K562 (cell line): ENCODE measurements around the gene MS4A18. TPM values are rescaled to one million over a fixed set of nuclear protein-coding genes. Genes with fewer than 3 reads are reported as not detected.

Experiments
- ATAC-seq: fragments of 200-7000 bp; cut with Tn5 transposase; 3 replicates; pipeline ENCODE4 v1.9.1; 2020; ENCODE audit warnings: moderate library complexity
- BruUV-seq: library from RNA; stranded (reverse); fragments of 400-500 nt; replicated peaks from 2 replicates; lab custom pipeline; 2021; lab: Mats Ljungman, UMichigan
- CTCF ChIA-PET: fragments of 300-600 bp; formaldehyde crosslinking; extraction: SDS; loops from one replicate; lab custom pipeline; 2021; ENCODE audit warnings: low intra/inter-chr PET ratio; lab: Yijun Ruan, JAX
- POLR2A ChIA-PET: fragments of 300-600, 350-650 bp; sonication (Branson Sonifier 250); formaldehyde crosslinking; extraction: SDS; loops from one replicate; lab custom pipeline; 2021; ENCODE audit warnings: antibody characterized with exemption, inconsistent platforms; lab: Yijun Ruan, JAX
- DNase-seq, 4 experiments: peaks; one replicate each; pipeline versions ENCODE4 v3.0.0 to v3.0.0-alpha.2; 2011 to 2018; ENCODE audit warnings: low spot score in 3 of 4, mixed read lengths in 3 of 4; ENCODE audit errors: extremely low read depth in 1 of 4
- FAIRE-seq: peaks from 2 replicates; lab custom pipeline; 2011; peaks lifted over from hg19 to GRCh38; lab: Jason Lieb, UNC
- H2AFZ ChIP-seq: 2 replicates; pipeline ENCODE4 v1.6.0; 2011; ENCODE audit warnings: low read depth, low read length, control low read depth, inconsistent platforms
- H3K27ac ChIP-seq: fragments of 200-600 bp; 3 replicates; pipeline ENCODE4 v1.8.0; 2011; ENCODE audit warnings: low read depth, mild to moderate bottlenecking, control low read depth, inconsistent platforms, low read length, moderate library complexity, mixed read lengths; ENCODE audit errors: extremely low read depth
- H3K27me3 ChIP-seq, 2 experiments: fragments of 300-600 bp in 1 of 2; 2 replicates in 1 of 2; 3 replicates in 1 of 2; pipeline versions ENCODE4 v1.6.0 to v1.8.0; 2011; ENCODE audit warnings: inconsistent platforms in 2 of 2, low read length in 2 of 2, mild to moderate bottlenecking in 1 of 2, mixed read lengths in 1 of 2, moderate library complexity in 1 of 2; ENCODE audit not compliant: control insufficient read depth in 2 of 2, insufficient read depth in 2 of 2
- H3K36me3 ChIP-seq: fragments of 300-600 bp; 3 replicates; pipeline ENCODE4 v1.8.0; 2011; ENCODE audit warnings: mild to moderate bottlenecking, low read length, inconsistent platforms; ENCODE audit not compliant: control insufficient read depth, insufficient read depth
- H3K4me1 ChIP-seq, 2 experiments: fragments of 200-600 bp in 1 of 2; replicated peaks in 1 of 2; 2 replicates in 1 of 2; 3 replicates in 1 of 2; pipeline versions ENCODE4 v1.5.1 to v1.8.0; 2011; ENCODE audit warnings: inconsistent platforms in 2 of 2, low read length in 2 of 2, mild to moderate bottlenecking in 1 of 2, mixed read lengths in 1 of 2, moderate library complexity in 1 of 2; ENCODE audit not compliant: control insufficient read depth in 2 of 2, insufficient read depth in 2 of 2
- H3K4me2 ChIP-seq: 2 replicates; pipeline ENCODE4 v1.6.1; 2011; ENCODE audit warnings: low read length, control low read depth, inconsistent platforms, mixed read lengths; ENCODE audit not compliant: insufficient read depth
- H3K4me3 ChIP-seq: fragments of 200-600 bp; sonication (generic), shearing (Covaris generic); 2 replicates; pipeline ENCODE4 v1.5.1; 2016; ENCODE audit warnings: control low read depth, inconsistent platforms
- H3K79me2 ChIP-seq: fragments of 200-600 bp; 3 replicates; pipeline ENCODE4 v1.8.0; 2011; ENCODE audit warnings: low read length, inconsistent platforms; ENCODE audit not compliant: control insufficient read depth, insufficient read depth
- H3K9ac ChIP-seq, 2 experiments: 2 replicates each; pipeline versions ENCODE4 v1.6.0 to v1.6.1; 2011; ENCODE audit warnings: low read depth in 2 of 2, low read length in 2 of 2, control low read depth in 1 of 2, inconsistent platforms in 1 of 2, mild to moderate bottlenecking in 1 of 2, mixed read lengths in 1 of 2; ENCODE audit not compliant: insufficient read depth in 1 of 2
- H3K9me1 ChIP-seq: one replicate; pipeline ENCODE4 v1.6.0; 2011; ENCODE audit warnings: inconsistent platforms, mild to moderate bottlenecking, low read length, moderate library complexity; ENCODE audit not compliant: control insufficient read depth, insufficient read depth
- H3K9me3 ChIP-seq: replicated peaks from 2 replicates; pipeline ENCODE4 v1.5.1; 2011; ENCODE audit warnings: low read depth, low read length, inconsistent platforms; ENCODE audit not compliant: control insufficient read depth, insufficient read depth
- H4K20me1 ChIP-seq: replicated peaks from 2 replicates; pipeline ENCODE4 v1.6.1; 2011; ENCODE audit warnings: low read length, inconsistent platforms, mixed read lengths; ENCODE audit not compliant: control insufficient read depth, insufficient read depth
- CBX5 ChIP-seq: IDR thresholded peaks from 2 replicates; pipeline ENCODE4 v1.6.1; 2014; ENCODE audit warnings: low read depth, borderline replicate concordance
- CREM ChIP-seq: IDR thresholded peaks from 2 replicates; pipeline ENCODE4 v1.6.1; 2014; ENCODE audit warnings: antibody characterized with exemption, low read depth
- EHMT2 ChIP-seq: fragments of 450-650 bp; IDR thresholded peaks from 2 replicates; pipeline ENCODE4 v1.6.1; 2018; ENCODE audit warnings: antibody characterized with exemption
- NFXL1 ChIP-seq: fragments of 450-650 bp; formaldehyde crosslinking; IDR thresholded peaks from 2 replicates; pipeline ENCODE4 v1.4.0; 2021; ENCODE audit warnings: mild to moderate bottlenecking
- NR4A1 ChIP-seq, 2 experiments: fragments of 250-450 bp in 1 of 2; fragments of 450-650 bp in 1 of 2; sonication (Bioruptor Pico) in 1 of 2; IDR thresholded peaks; 2 replicates each; pipeline versions ENCODE4 v1.4.0 to v1.6.1; 2016 to 2020; ENCODE audit warnings: mild to moderate bottlenecking in 2 of 2, missing compliant biosample characterization in 1 of 2, missing genetic modification characterization in 1 of 2, moderate library complexity in 1 of 2
- PPARD ChIP-seq: fragments of 250-450 bp; sonication (Bioruptor Pico); IDR thresholded peaks from 2 replicates; pipeline ENCODE4 v1.8.0; 2022; ENCODE audit warnings: inconsistent platforms, mild to moderate bottlenecking, moderate library complexity
- RBM17 ChIP-seq: fragments of 200-400 bp; formaldehyde crosslinking; IDR thresholded peaks from 2 replicates; pipeline ENCODE4 v1.6.1; 2017; ENCODE audit warnings: low read depth, mild to moderate bottlenecking, low read length, borderline replicate concordance
- ZBTB17 ChIP-seq: fragments of 450-650 bp; formaldehyde crosslinking; IDR thresholded peaks from 2 replicates; pipeline ENCODE4 v1.4.0; 2020; ENCODE audit warnings: mild to moderate bottlenecking
- ZMIZ1 ChIP-seq, 2 experiments: fragments of 150-350 bp in 1 of 2; IDR thresholded peaks; 2 replicates each; pipeline ENCODE4 v1.6.1; 2012 to 2016; ENCODE audit warnings: low read depth in 2 of 2, low read length in 2 of 2, mild to moderate bottlenecking in 1 of 2, moderate library complexity in 1 of 2
- ZNF143 ChIP-seq: sonication (generic); formaldehyde crosslinking; IDR thresholded peaks from 2 replicates; pipeline ENCODE4 v1.9.0; 2022; ENCODE audit warnings: mild to moderate bottlenecking, missing genetic modification reagents
- ZNF197 ChIP-seq: fragments of 200-800 bp; sonication (Bioruptor generic); IDR thresholded peaks from 2 replicates; pipeline ENCODE4 v1.6.1; 2016; ENCODE audit warnings: low read depth, missing genetic modification characterization, missing compliant biosample characterization
- ZNF398 ChIP-seq: fragments of 250-450 bp; sonication (Bioruptor Pico); IDR thresholded peaks from 2 replicates; pipeline ENCODE4 v1.8.0; 2021; ENCODE audit warnings: moderate library complexity, mild to moderate bottlenecking, inconsistent platforms
- ZNF551 ChIP-seq: fragments of 250-450 bp; sonication (Bioruptor Pico); IDR thresholded peaks from 2 replicates; pipeline ENCODE4 v1.5.0; 2021; ENCODE audit warnings: mild to moderate bottlenecking, moderate library complexity
- ZNF589 ChIP-seq: fragments of 200-800 bp; sonication (Bioruptor generic); IDR thresholded peaks from 2 replicates; pipeline ENCODE4 v1.6.1; 2016; ENCODE audit warnings: low read depth, missing genetic modification characterization, missing compliant biosample characterization
- WGBS: fragments of 100-300 bp; shearing (Covaris generic); methylation state at CpG from one replicate; pipeline ENCODE4 v1.1.6; 2016; ENCODE audit warnings: low coverage, mixed read lengths; ENCODE audit not compliant: insufficient coverage; ENCODE audit errors: missing lambda C conversion rate; 5-methylcytosine and 5-hydroxymethylcytosine counted together
- in situ Hi-C: fragments of 300-500 bp; cut with MboI; formaldehyde crosslinking; loops from 4 replicates; pipeline ENCODE4 v1.15.0; 2018; ENCODE audit warnings: inconsistent platforms, mixed read lengths
- intact Hi-C: fragments of 100-400 bp; cut with micrococcal nuclease; formaldehyde crosslinking; loops from 2 replicates; pipeline ENCODE4 v1.14.2; 2022
- polyA plus RNA-seq, 8 experiments: library from polyadenylated mRNA; depleted of rRNA in 4 of 8; stranded (reverse) in 5 of 8; unstranded in 3 of 8; fragments of >200 nt; fragmentation: Nextera tagmentation in 2 of 8; fragmentation: Illumina TruSeq in 1 of 8; extraction: Ambion mirVana in 2 of 8; extraction: Trizol in 1 of 8; gene quantifications; 2 replicates each; pipeline versions ENCODE4 v1.2.1 to v1.2.3, GENCODE V29; 2011 to 2014; ENCODE audit warnings: inconsistent platforms in 1 of 8, missing spikeins in 1 of 8
- total RNA-seq, 7 experiments: library from RNA; depleted of rRNA in 6 of 7; stranded (reverse); fragments of >200 nt in 6 of 7; fragmentation: Illumina TruSeq in 2 of 7; extraction: Trizol in 2 of 7; gene quantifications; 2 replicates each; pipeline versions ENCODE4 v1.2.1 to v1.2.3, GENCODE V29; 2011 to 2021; ENCODE audit warnings: low replicate concordance in 1 of 7

MS4A18 gene
- total and polyA plus RNA-seq, 9 of the 15 experiments (the other 6 are each of a cell fraction or from before 2014, with no cell fraction given): not detected

GRCh38 chr11:60775420-60775961 lies 51.0 kb downstream of the MS4A18 start (continued):
- TF ChIP-seq ZNF143 (CRISPR knock-in tag): 0 out of 2 replicates have a peak, but pooled peaks have one; percentile 6
- TF ChIP-seq ZMIZ1 (IDR thresholded peaks at IDR 0.05; ENCODE audit: low read depth in 2 of 2, low read length in 2 of 2): 0 out of 4 replicates have a peak, but pooled peaks of 1 of the 2 experiments have one; percentile 14

DNA sequence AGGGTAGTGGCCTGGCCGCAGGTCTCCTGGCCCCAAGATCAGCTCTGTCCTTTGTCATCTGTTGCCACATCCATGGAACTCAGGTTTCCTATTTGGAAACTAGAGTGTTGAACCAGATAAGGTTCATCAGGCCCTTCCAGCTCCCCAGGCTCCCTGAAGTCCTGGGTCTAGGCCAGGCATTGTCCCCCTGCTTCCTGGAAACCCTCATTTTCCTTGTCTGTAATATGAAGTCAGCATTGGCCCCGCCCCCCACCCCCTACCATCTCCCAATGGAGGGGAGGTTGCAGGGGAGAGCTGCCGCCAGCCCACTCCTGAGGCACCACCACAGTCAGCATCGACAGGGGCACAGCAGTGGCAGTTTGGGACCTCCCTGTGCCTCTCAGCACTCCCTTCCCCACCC lies 51.6 kb downstream of the MS4A18 start:
- Histone ChIP-seq H3K4me3 (no peak overlapping the region), H2AFZ (no peak overlapping the region), H3K9me1 (no peaks in the 10 kb centered on the region), H3K9me3 (no peaks in the 10 kb centered on the region), H3K9ac (no peak overlapping the region), H3K79me2 (no peaks in the 10 kb centered on the region), H3K4me1 (peaks cover 0 to 10% of the 10 kb centered on the region in 2 experiments; a peak in 1 of 5 replicates), H3K4me2 (no peak overlapping the region), H3K27ac (no peak overlapping the region), H4K20me1 (peaks cover 6% of the 10 kb centered on the region; the same call in 1 of the 2 replicates), H3K36me3 (no peaks in the 10 kb centered on the region), H3K27me3 (peaks cover 15 to 34% of the 10 kb centered on the region in 2 experiments; a peak in 4 of 5 replicates)
- ChIA-PET POLR2A (no interaction called here), CTCF (interaction anchor here (0.7 to 1.2 kb wide), 5 partner anchors 9 to 412 kb away, joined by 3 to 5 read pairs (median 3); no protein-coding TSS in a partner anchor)
- in situ Hi-C loops (loop anchor here (5.0 kb wide), 1 partner anchor 121 kb away; no protein-coding TSS in a partner anchor), intact Hi-C loops (loop anchor here (5.0 kb wide), 1 partner anchor 351 kb away; no protein-coding TSS in a partner anchor)
- no peak for ATAC-seq
- no peak for FAIRE-seq
- no peak for DNase-seq
- 28% methylated on average over 4 of the region's 4 CpGs for WGBS
- no TSS peak for BruUV-seq
- TF ChIP-seq ZNF589 (no peak), ZNF398 (CRISPR knock-in tag) (no peak), NFXL1 (no peak), EHMT2 (no peak), ZNF197 (CRISPR knock-in tag) (no peak), CREM (no peak), NR4A1 (CRISPR knock-in tag; IDR thresholded peaks at IDR 0.05) (no peak), NR4A1 (tag; IDR thresholded peaks at IDR 0.05) (no peak), ZNF551 (CRISPR knock-in tag) (no peak), RBM17 (no peak), PPARD (CRISPR knock-in tag) (no peak), ZBTB17 (CRISPR knock-in tag) (no peak), CBX5 (no peak)
